22Rv1 (cell line): Measurements from ENCODE around the gene L3MBTL4.
A peak's percentile ranks its signal among the peaks of the same experiment; 100 is the strongest.

Source experiments
- H3K27ac ChIP-seq: fragments of 450-650 bp; 2 replicates; pipeline ENCODE4 v1.5.1; 2017
- ZFX ChIP-seq: fragments of 450-650 bp; IDR thresholded peaks from 2 replicates; pipeline ENCODE4 v1.6.1; 2017; ENCODE audit warnings: antibody characterized with exemption, borderline replicate concordance
- TF ChIP-seq, protein P1 (sequence below): fragments of 450-650 bp; IDR thresholded peaks from 2 replicates; pipeline ENCODE4 v1.5.1; 2017; ENCODE audit warnings: mild to moderate bottlenecking

The L3MBTL4 gene

DNA sequence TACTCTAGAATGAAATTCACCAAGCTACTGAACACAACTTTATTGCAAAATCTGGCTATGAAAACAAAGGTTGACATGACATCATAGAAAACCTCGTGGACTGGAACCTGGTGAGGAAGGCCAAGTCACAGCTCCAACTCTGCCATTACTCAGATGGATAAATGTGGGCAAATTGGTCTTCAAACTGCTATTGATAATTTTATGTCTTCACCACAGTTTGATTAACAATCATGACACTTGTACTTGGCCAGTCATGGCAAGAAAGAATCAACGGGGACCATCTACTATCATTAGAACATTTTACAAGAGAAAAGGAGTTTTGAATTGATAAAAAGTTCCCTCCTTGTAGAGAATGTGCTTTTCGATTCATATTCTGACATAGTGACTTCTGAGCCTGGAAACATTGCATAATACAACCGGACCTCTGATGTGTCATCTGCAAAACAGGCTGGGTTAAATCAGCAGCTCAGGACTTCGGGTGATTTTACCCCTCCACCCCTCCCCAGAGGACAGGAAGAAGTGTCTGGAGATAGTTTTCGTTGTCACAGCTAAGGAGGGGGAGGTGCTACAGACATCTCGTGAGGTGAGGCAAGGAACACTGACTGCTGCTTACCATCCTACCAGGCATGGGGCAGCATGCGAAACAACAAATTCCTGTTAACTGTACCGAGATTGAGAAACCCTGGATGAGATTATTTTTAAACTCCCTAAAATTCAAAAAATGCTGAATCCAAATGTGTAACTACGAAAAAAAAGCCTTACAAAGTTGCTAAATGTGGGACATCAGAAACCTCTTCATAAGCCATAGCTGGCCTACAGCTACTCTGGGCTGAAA lies 8.4 kb downstream of the L3MBTL4 start:
- no peak for TF ChIP-seq ZFX
- TF ChIP-seq, protein P1, sequence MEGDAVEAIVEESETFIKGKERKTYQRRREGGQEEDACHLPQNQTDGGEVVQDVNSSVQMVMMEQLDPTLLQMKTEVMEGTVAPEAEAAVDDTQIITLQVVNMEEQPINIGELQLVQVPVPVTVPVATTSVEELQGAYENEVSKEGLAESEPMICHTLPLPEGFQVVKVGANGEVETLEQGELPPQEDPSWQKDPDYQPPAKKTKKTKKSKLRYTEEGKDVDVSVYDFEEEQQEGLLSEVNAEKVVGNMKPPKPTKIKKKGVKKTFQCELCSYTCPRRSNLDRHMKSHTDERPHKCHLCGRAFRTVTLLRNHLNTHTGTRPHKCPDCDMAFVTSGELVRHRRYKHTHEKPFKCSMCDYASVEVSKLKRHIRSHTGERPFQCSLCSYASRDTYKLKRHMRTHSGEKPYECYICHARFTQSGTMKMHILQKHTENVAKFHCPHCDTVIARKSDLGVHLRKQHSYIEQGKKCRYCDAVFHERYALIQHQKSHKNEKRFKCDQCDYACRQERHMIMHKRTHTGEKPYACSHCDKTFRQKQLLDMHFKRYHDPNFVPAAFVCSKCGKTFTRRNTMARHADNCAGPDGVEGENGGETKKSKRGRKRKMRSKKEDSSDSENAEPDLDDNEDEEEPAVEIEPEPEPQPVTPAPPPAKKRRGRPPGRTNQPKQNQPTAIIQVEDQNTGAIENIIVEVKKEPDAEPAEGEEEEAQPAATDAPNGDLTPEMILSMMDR = no peak
- H3K27ac ChIP-seq = no peak overlapping the region

DNA sequence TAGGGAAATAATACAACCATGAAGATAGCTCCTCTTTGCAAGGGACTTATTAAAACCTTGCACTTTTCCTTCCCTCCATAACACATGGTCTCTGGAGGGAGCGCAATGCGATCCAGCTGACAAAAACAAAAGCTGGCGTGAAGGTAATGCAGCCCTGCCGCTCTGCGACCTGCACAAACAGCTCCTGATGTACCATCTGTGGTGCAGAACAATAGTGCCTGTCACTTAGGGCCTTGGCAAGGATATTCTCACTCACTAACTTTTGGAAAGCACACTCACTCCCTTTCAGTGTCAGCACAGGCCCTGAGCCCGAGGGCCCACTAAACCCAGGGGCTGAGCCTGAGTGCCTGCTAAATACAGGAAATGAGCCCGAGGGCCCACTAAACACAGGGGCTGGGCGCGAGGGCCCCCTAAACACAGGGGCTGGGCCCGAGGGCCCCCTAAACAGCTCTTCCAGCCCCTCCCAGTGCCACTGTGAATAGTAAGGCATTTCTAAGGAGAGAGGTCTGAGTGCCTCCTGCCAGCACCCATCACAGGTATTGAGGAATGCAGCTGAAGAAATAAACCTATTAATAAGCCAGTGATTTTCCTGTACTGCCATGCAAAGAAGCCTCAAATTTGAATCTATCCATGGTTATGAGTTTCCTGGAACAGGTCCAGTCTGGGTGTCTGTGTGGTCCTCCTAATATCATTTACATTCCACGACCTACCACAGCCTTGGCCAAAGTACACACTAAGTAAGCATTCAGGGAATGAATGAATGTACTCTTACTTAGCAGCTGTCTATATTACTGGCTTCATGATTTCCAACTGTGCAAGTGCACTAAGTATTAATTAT lies 9.3 kb downstream of the L3MBTL4 start:
- H3K27ac ChIP-seq = no peak overlapping the region
- TF ChIP-seq ZFX = no peak
- TF ChIP-seq, protein P1 = no peak

DNA sequence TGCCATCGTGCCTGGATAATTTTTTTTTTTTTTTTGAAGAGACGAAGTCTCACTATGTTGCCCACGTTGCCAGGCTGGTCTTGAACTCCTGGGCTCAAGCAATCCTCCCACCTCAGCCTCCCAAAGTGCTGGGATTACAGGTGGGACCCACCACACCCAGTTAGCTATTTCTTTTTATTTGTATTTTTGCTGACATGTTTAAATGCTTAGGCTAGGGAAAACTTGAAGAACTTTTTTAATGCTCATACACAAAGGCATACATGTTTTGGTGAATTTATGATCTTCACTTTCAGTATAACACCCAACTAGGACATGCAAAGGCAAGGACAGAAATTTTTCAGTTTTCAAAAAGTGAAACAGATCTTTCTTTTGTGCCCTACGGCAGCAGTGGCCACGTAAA lies 9.9 kb downstream of the L3MBTL4 start:
- H3K27ac ChIP-seq = no peak overlapping the region

GRCh38 chr18:6401687-6402086 lies 13.0 kb downstream of the L3MBTL4 start:
- no peak overlapping the region for H3K27ac ChIP-seq
- TF ChIP-seq, protein P1 = peak; percentile 16
- no peak for TF ChIP-seq ZFX

More for the DNA sequence above, 9.9 kb downstream of the L3MBTL4 start:
- TF ChIP-seq, protein P1 = no peak
- no peak for TF ChIP-seq ZFX

GRCh38 chr18:6399776-6400175 lies 14.9 kb downstream of the L3MBTL4 start:
- H3K27ac ChIP-seq = no peak overlapping the region
- TF ChIP-seq, protein P1 = no peak
- no peak for TF ChIP-seq ZFX

DNA sequence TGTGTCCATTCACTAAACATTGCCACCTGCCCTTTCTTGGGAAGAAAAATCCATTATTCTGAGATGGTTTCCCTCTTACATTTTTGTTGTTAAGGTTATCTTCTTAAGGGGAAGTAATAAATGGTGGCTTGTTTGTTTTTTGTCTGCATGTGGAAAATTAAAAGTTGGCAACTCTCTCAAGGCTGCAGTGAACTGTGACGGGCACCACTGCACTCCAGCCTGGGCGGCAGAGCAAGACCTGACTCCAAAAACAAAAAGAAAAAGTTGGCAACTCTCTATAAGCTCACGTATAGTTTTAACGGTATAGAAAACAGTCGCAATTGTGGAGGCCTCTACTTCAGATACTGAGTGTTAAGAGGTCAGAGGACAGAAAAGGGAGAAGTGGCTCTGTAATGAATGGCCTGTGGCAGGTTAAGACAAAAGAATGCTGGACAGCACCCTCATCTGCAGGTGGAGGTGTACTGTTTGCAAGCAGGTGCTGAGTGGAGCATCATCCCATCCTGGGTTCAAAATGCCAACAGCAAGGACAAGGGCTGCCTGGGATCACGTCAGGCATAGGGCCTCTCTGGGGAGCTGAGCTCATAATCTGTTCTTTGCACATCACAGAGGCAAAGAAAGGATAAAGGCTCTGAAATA lies 16.7 kb downstream of the L3MBTL4 start:
- no peak for TF ChIP-seq ZFX
- TF ChIP-seq, protein P1 = no peak
- no peak overlapping the region for H3K27ac ChIP-seq
